GM12878 (cell line): ENCODE results near the gene RMI2. TPM values are rescaled to one million over a fixed set of nuclear protein-coding genes. Genes with fewer than 3 reads are reported as not detected.

ENCODE experiments used
- ATAC-seq: fragments of 200-7000 bp; cut with Tn5 transposase; 3 replicates; pipeline ENCODE4 v1.9.1; 2020; ENCODE audit warnings: mild to moderate bottlenecking, moderate library complexity
- BruUV-seq: library from RNA; stranded (reverse); fragments of 400-500 nt; replicated peaks from 2 replicates; lab custom pipeline; 2021; lab: Mats Ljungman, UMichigan
- CTCF ChIA-PET: fragments of 300-600 bp; sonication (Branson Sonifier 250); formaldehyde crosslinking; extraction: SDS; loops from one replicate; lab custom pipeline; 2021; ENCODE audit warnings: inconsistent platforms; lab: Yijun Ruan, JAX
- POLR2A ChIA-PET: fragments of 350-600 bp; formaldehyde crosslinking; extraction: SDS; loops from one replicate; lab custom pipeline; 2021; ENCODE audit warnings: inconsistent platforms; lab: Charles Lee
- RAD21 ChIA-PET: fragments of 300-600 bp; sonication (Branson Sonifier 250); formaldehyde crosslinking; loops from one replicate; lab custom pipeline; 2023; ENCODE audit warnings: antibody characterized with exemption; ENCODE audit not compliant: unreplicated experiment; lab: Charles Lee
- SMC1A ChIA-PET: fragments of 300-600 bp; sonication (Branson Sonifier 250); formaldehyde crosslinking; loops from one replicate; lab custom pipeline; 2023; ENCODE audit not compliant: unreplicated experiment, uncharacterized antibody; lab: Charles Lee
- DNase-seq: peaks from one replicate; pipeline ENCODE4 v3.0.0-alpha.2; 2011; ENCODE audit warnings: low read depth, low spot score
- FAIRE-seq: peaks from 3 replicates; lab custom pipeline; 2011; peaks lifted over from hg19 to GRCh38; lab: Jason Lieb, UNC
- H2AFZ ChIP-seq: 2 replicates; pipeline ENCODE4 v1.6.0; 2011; ENCODE audit warnings: low read depth, low read length, control low read depth; ENCODE audit not compliant: control insufficient read depth
- H3K27ac ChIP-seq: 2 replicates; pipeline ENCODE4 v1.5.1; 2011; ENCODE audit warnings: control low read depth; ENCODE audit not compliant: control insufficient read depth, insufficient read depth
- H3K27me3 ChIP-seq, 2 experiments: replicated peaks in 1 of 2; 2 replicates each; pipeline versions ENCODE4 v1.6.0 to v1.6.1; 2011; ENCODE audit warnings: low read length in 1 of 2; ENCODE audit not compliant: control insufficient read depth in 2 of 2, insufficient read depth in 2 of 2
- H3K36me3 ChIP-seq, 2 experiments: 2 replicates each; pipeline ENCODE4 v1.5.1; 2011; ENCODE audit warnings: low read length in 1 of 2; ENCODE audit not compliant: control insufficient read depth in 2 of 2, insufficient read depth in 2 of 2
- H3K4me1 ChIP-seq: 2 replicates; pipeline ENCODE4 v1.6.1; 2011; ENCODE audit warnings: mild to moderate bottlenecking, low read length, moderate library complexity, mixed read lengths; ENCODE audit not compliant: control insufficient read depth, insufficient read depth
- H3K4me2 ChIP-seq: 2 replicates; pipeline ENCODE4 v1.6.0; 2011; ENCODE audit warnings: control low read depth; ENCODE audit not compliant: control insufficient read depth, insufficient read depth
- H3K4me3 ChIP-seq: fragments of 200-600 bp; sonication (generic); 2 replicates; pipeline ENCODE4 v1.5.1; 2016
- H3K79me2 ChIP-seq: 2 replicates; pipeline ENCODE4 v1.6.0; 2011; ENCODE audit warnings: low read length; ENCODE audit not compliant: control insufficient read depth, insufficient read depth
- H3K9ac ChIP-seq: 2 replicates; pipeline ENCODE4 v1.8.0; 2011; ENCODE audit warnings: low read length, control low read depth, mixed read lengths; ENCODE audit not compliant: control insufficient read depth, insufficient read depth
- H3K9me3 ChIP-seq: replicated peaks from 3 replicates; pipeline ENCODE4 v1.5.1; 2011; ENCODE audit warnings: mild to moderate bottlenecking, low read length; ENCODE audit not compliant: control insufficient read depth, insufficient read depth
- H4K20me1 ChIP-seq: 2 replicates; pipeline ENCODE4 v1.6.0; 2011; ENCODE audit not compliant: control insufficient read depth, insufficient read depth
- CBFB ChIP-seq: IDR thresholded peaks from 2 replicates; pipeline ENCODE4 v1.6.1; 2016; ENCODE audit warnings: antibody characterized with exemption, low read depth
- TCF12 ChIP-seq: IDR thresholded peaks from 2 replicates; pipeline ENCODE4 v1.6.1; 2011; ENCODE audit warnings: low read depth, mild to moderate bottlenecking, low read length
- WGBS: methylation state at CpG from one replicate; pipeline ENCODE4 v1.1.6; 2016; ENCODE audit warnings: low lambda C conversion rate; ENCODE audit not compliant: insufficient replicate concordance, insufficient coverage; ENCODE audit errors: missing lambda C conversion rate; 5-methylcytosine and 5-hydroxymethylcytosine counted together
- in situ Hi-C: fragments of 300-500 bp; cut with MboI; formaldehyde crosslinking; loops from 9 replicates; pipeline ENCODE4 v1.14.3; 2018; ENCODE audit warnings: mixed read lengths
- intact Hi-C: fragments of 100-400 bp; cut with micrococcal nuclease; formaldehyde crosslinking; loops from one replicate; pipeline ENCODE4 v1.14.2; 2022; ENCODE audit not compliant: unreplicated experiment
- polyA plus RNA-seq, 11 experiments: library from polyadenylated mRNA; depleted of rRNA in 4 of 11; unstranded in 6 of 11; stranded (reverse) in 5 of 11; fragments of >200 nt; fragmentation: Nextera tagmentation in 4 of 11; fragmentation: Illumina TruSeq in 1 of 11; extraction: Ambion mirVana in 4 of 11; extraction: Trizol in 1 of 11; gene quantifications; 1 replicate in 1 of 11; 2 replicates in 10 of 11; pipeline versions ENCODE4 v1.2.1 to v1.2.3, GENCODE V29; 2011 to 2016; ENCODE audit warnings: inconsistent platforms in 2 of 11, missing spikeins in 2 of 11, low read depth in 1 of 11
- total RNA-seq, 4 experiments: library from RNA; depleted of rRNA in 3 of 4; stranded (reverse); fragments of >200 nt in 3 of 4; fragmentation: Illumina TruSeq in 1 of 4; extraction: Trizol in 1 of 4; gene quantifications; 2 replicates each; pipeline versions ENCODE4 v1.2.1 to v1.2.3, GENCODE V29; 2013 to 2021
- TF ChIP-seq, protein P1 (sequence below): fragments of 450-650 bp; IDR thresholded peaks from 2 replicates; pipeline ENCODE4 v1.6.1; 2016; ENCODE audit warnings: mild to moderate bottlenecking
- TF ChIP-seq, protein P2 (sequence below): IDR thresholded peaks from 2 replicates; pipeline ENCODE4 v1.6.1; 2012; ENCODE audit warnings: low read depth, low read length, improper control_type of control experiment
- TF ChIP-seq, protein P3 (sequence below): fragments of 450-650 bp; IDR thresholded peaks from 2 replicates; pipeline ENCODE4 v1.6.1; 2017; ENCODE audit warnings: mild to moderate bottlenecking
- TF ChIP-seq, protein P4 (sequence below): fragments of 150-350 bp; IDR thresholded peaks from 2 replicates; pipeline ENCODE4 v1.6.1; 2016; ENCODE audit warnings: low read depth, low read length
- TF ChIP-seq, protein P5 (sequence below): fragments of 450-650 bp; IDR thresholded peaks from 2 replicates; pipeline ENCODE4 v1.6.1; 2017; ENCODE audit warnings: mild to moderate bottlenecking, low read depth, inconsistent platforms; ENCODE audit not compliant: poor library complexity, severe bottlenecking

RMI2 gene
- total and polyA plus RNA-seq, 10 of the 15 experiments (the other 5 are each of a cell fraction or from before 2014, with no cell fraction given), result 9.6 to 68.8 (median 32.1) TPM

DNA sequence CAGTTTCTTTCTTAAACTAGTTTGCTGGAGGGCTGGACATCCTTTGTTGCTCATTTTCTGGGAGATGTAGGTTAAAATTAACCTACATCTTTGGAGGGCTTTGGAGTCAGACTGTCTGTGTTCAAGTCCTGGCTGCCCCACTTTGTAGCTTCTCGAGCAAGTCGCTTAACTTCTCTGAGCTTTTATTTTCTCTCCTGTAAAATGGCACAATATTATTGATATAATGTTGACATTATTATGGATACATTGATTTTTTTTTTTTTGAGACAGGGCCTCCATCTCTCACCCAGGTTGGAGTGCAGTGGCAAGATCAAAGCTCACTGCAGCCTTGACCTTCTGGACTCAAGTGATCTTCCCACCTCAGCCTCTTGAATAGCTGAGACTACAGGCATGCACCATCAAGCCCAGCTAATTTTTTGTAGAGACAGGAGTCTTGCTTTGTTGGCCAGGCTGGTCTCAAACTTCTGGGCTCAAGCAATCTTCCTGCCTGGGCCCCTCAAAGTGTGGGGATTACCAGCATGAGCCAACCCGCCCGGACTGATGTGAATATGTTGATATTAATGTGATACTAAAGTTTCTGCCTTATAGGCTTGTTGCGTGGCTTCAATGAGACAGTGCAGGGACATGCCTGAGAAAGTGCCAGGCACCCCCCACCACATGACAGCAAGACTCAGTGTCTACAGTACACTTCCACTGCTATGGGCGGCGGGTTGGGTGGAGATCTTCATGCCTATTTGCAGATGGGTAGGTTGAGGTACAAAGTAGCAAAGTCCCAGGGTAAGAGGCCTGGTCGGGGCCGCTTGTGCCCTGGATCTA is 31.6 kb upstream of the RMI2 start:
- Histone ChIP-seq H3K27me3 (no peaks in the 10 kb centered on the region; a peak in 1 of 4 replicates), H3K36me3 (no peaks in the 10 kb centered on the region), H3K9me3 (no peaks in the 10 kb centered on the region; the same call in 2 of the 3 replicates), H3K4me1 (peaks cover 49% of the 10 kb centered on the region), H3K79me2 (no peaks in the 10 kb centered on the region), H2AFZ (no peak overlapping the region), H3K4me3 (no peak overlapping the region), H3K4me2 (no peak overlapping the region), H3K9ac (no peak overlapping the region), H3K27ac (no peak overlapping the region), H4K20me1 (no peaks in the 10 kb centered on the region)
- no TSS peak for BruUV-seq
- WGBS, result 98% methylated on average over 9 of the region's 9 CpGs
- SMC1A ChIA-PET, result interaction anchor here (0.7 to 7.4 kb wide), 9 partner anchors 10 to 69 kb away, joined by 3 to 194 read pairs (median 6); partner anchors contain the start of gene SOCS1
- intact Hi-C loops, result loop anchor here (5.0 kb wide), 1 partner anchor 106 kb away; no protein-coding TSS in a partner anchor
- in situ Hi-C loops, result no loop called here
- CTCF ChIA-PET, result interaction anchor here (6.9 kb wide), 1 partner anchor 40 kb away, joined by 70 read pairs; no protein-coding TSS in a partner anchor
- no peak for FAIRE-seq
- RAD21 ChIA-PET, result interaction anchor here (7.0 to 8.5 kb wide), 4 partner anchors 14 to 57 kb away, joined by 89 to 206 read pairs (median 116); partner anchors contain the start of gene SOCS1
- DNase-seq, result no peak
- ATAC-seq, result no peak
- POLR2A ChIA-PET, result interaction anchor here (0.6 to 2.8 kb wide), 7 partner anchors 10 to 65 kb away, joined by 3 to 14 read pairs (median 4); partner anchors contain the start of gene SOCS1
- TF ChIP-seq, protein P1, sequence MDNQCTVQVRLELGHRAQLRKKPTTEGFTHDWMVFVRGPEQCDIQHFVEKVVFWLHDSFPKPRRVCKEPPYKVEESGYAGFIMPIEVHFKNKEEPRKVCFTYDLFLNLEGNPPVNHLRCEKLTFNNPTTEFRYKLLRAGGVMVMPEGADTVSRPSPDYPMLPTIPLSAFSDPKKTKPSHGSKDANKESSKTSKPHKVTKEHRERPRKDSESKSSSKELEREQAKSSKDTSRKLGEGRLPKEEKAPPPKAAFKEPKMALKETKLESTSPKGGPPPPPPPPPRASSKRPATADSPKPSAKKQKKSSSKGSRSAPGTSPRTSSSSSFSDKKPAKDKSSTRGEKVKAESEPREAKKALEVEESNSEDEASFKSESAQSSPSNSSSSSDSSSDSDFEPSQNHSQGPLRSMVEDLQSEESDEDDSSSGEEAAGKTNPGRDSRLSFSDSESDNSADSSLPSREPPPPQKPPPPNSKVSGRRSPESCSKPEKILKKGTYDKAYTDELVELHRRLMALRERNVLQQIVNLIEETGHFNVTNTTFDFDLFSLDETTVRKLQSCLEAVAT, result no peak
- TF ChIP-seq, protein P2, sequence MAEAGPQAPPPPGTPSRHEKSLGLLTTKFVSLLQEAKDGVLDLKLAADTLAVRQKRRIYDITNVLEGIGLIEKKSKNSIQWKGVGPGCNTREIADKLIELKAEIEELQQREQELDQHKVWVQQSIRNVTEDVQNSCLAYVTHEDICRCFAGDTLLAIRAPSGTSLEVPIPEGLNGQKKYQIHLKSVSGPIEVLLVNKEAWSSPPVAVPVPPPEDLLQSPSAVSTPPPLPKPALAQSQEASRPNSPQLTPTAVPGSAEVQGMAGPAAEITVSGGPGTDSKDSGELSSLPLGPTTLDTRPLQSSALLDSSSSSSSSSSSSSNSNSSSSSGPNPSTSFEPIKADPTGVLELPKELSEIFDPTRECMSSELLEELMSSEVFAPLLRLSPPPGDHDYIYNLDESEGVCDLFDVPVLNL, result no peak
- TF ChIP-seq TCF12, result no peak
- TF ChIP-seq CBFB, result no peak
- TF ChIP-seq, protein P3, sequence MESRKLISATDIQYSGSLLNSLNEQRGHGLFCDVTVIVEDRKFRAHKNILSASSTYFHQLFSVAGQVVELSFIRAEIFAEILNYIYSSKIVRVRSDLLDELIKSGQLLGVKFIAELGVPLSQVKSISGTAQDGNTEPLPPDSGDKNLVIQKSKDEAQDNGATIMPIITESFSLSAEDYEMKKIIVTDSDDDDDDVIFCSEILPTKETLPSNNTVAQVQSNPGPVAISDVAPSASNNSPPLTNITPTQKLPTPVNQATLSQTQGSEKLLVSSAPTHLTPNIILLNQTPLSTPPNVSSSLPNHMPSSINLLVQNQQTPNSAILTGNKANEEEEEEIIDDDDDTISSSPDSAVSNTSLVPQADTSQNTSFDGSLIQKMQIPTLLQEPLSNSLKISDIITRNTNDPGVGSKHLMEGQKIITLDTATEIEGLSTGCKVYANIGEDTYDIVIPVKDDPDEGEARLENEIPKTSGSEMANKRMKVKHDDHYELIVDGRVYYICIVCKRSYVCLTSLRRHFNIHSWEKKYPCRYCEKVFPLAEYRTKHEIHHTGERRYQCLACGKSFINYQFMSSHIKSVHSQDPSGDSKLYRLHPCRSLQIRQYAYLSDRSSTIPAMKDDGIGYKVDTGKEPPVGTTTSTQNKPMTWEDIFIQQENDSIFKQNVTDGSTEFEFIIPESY, result no peak
- TF ChIP-seq, protein P4, sequence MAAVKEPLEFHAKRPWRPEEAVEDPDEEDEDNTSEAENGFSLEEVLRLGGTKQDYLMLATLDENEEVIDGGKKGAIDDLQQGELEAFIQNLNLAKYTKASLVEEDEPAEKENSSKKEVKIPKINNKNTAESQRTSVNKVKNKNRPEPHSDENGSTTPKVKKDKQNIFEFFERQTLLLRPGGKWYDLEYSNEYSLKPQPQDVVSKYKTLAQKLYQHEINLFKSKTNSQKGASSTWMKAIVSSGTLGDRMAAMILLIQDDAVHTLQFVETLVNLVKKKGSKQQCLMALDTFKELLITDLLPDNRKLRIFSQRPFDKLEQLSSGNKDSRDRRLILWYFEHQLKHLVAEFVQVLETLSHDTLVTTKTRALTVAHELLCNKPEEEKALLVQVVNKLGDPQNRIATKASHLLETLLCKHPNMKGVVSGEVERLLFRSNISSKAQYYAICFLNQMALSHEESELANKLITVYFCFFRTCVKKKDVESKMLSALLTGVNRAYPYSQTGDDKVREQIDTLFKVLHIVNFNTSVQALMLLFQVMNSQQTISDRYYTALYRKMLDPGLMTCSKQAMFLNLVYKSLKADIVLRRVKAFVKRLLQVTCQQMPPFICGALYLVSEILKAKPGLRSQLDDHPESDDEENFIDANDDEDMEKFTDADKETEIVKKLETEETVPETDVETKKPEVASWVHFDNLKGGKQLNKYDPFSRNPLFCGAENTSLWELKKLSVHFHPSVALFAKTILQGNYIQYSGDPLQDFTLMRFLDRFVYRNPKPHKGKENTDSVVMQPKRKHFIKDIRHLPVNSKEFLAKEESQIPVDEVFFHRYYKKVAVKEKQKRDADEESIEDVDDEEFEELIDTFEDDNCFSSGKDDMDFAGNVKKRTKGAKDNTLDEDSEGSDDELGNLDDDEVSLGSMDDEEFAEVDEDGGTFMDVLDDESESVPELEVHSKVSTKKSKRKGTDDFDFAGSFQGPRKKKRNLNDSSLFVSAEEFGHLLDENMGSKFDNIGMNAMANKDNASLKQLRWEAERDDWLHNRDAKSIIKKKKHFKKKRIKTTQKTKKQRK, result no peak
- TF ChIP-seq, protein P5, sequence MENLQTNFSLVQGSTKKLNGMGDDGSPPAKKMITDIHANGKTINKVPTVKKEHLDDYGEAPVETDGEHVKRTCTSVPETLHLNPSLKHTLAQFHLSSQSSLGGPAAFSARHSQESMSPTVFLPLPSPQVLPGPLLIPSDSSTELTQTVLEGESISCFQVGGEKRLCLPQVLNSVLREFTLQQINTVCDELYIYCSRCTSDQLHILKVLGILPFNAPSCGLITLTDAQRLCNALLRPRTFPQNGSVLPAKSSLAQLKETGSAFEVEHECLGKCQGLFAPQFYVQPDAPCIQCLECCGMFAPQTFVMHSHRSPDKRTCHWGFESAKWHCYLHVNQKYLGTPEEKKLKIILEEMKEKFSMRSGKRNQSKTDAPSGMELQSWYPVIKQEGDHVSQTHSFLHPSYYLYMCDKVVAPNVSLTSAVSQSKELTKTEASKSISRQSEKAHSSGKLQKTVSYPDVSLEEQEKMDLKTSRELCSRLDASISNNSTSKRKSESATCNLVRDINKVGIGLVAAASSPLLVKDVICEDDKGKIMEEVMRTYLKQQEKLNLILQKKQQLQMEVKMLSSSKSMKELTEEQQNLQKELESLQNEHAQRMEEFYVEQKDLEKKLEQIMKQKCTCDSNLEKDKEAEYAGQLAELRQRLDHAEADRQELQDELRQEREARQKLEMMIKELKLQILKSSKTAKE, result no peak
